ENCODE data around the gene LGMN.

Gene LGMN

GRCh38 chr14:92787554-92787953 lies 39.1 kb upstream of the LGMN start:
- Histone ChIP-seq H3K9me3 (ENCODE audit: insufficient read depth, low read length) (peaks cover 12% of the 10 kb centered on the region; the same call in 1 of the 2 replicates), H4K20me1 (ENCODE audit: low read depth, low read length) (no peaks in the 10 kb centered on the region), H3K9ac (ENCODE audit: low read length) (no peak overlapping the region), H3K4me3 (ENCODE audit: insufficient read depth, low read length, poor library complexity, severe bottlenecking) (no peak overlapping the region), H3K79me2 (ENCODE audit: insufficient read depth, low read length) (no peaks in the 10 kb centered on the region), H3K27me3 (ENCODE audit: low read length) (no peaks in the 10 kb centered on the region), H3F3A (ENCODE audit: insufficient read depth) (no peaks in the 10 kb centered on the region), H3K9me2 (replicated peaks; ENCODE audit: insufficient read depth, low read length) (no peaks in the 10 kb centered on the region), H2AFZ (ENCODE audit: low read depth, low read length, severe bottlenecking) (no peak overlapping the region), H3K27ac (ENCODE audit: low read depth, low read length) (no peak overlapping the region), H3K4me2 (ENCODE audit: low read depth, low read length, poor library complexity, severe bottlenecking) (no peak overlapping the region), H3K36me3 (ENCODE audit: low read length) (no peaks in the 10 kb centered on the region)
- TF ChIP-seq EZH2phosphoT487 (conservative IDR thresholded peaks at IDR 0.05; ENCODE audit: low read length) (no peak), CTCF (IDR thresholded peaks at IDR 0.05; ENCODE audit: insufficient read depth, low read length, poor library complexity, severe bottlenecking) (no peak)

- H4K20me1 ChIP-seq (ENCODE audit: low read depth, low read length), result no peaks in the 10 kb centered on the region
- TF ChIP-seq EZH2phosphoT487 (conservative IDR thresholded peaks at IDR 0.05; ENCODE audit: low read length), result no peak
- TF ChIP-seq CTCF (IDR thresholded peaks at IDR 0.05; ENCODE audit: insufficient read depth, low read length, poor library complexity, severe bottlenecking), result no peak
- H2AFZ ChIP-seq (ENCODE audit: low read depth, low read length, severe bottlenecking), result no peak overlapping the region
- no peak overlapping the region for H3K9ac ChIP-seq (ENCODE audit: low read length)
- no peaks in the 10 kb centered on the region for H3K79me2 ChIP-seq (ENCODE audit: insufficient read depth, low read length)
- H3K4me2 ChIP-seq (ENCODE audit: low read depth, low read length, poor library complexity, severe bottlenecking), result no peak overlapping the region
- no peak overlapping the region for H3K4me3 ChIP-seq (ENCODE audit: insufficient read depth, low read length, poor library complexity, severe bottlenecking)
- H3K27ac ChIP-seq (ENCODE audit: low read depth, low read length), result no peak overlapping the region
- H3F3A ChIP-seq (ENCODE audit: insufficient read depth), result no peaks in the 10 kb centered on the region
- no peaks in the 10 kb centered on the region for H3K9me2 ChIP-seq (replicated peaks; ENCODE audit: insufficient read depth, low read length)
- H3K9me3 ChIP-seq (ENCODE audit: insufficient read depth, low read length), result peaks cover 12% of the 10 kb centered on the region; the same call in 1 of the 2 replicates
- no peaks in the 10 kb centered on the region for H3K27me3 ChIP-seq (ENCODE audit: low read length)
- H3K36me3 ChIP-seq (ENCODE audit: low read length), result no peaks in the 10 kb centered on the region
These were observed 38.0 kb upstream of the LGMN start for GRCh38 chr14:92786427-92786756.

DNA sequence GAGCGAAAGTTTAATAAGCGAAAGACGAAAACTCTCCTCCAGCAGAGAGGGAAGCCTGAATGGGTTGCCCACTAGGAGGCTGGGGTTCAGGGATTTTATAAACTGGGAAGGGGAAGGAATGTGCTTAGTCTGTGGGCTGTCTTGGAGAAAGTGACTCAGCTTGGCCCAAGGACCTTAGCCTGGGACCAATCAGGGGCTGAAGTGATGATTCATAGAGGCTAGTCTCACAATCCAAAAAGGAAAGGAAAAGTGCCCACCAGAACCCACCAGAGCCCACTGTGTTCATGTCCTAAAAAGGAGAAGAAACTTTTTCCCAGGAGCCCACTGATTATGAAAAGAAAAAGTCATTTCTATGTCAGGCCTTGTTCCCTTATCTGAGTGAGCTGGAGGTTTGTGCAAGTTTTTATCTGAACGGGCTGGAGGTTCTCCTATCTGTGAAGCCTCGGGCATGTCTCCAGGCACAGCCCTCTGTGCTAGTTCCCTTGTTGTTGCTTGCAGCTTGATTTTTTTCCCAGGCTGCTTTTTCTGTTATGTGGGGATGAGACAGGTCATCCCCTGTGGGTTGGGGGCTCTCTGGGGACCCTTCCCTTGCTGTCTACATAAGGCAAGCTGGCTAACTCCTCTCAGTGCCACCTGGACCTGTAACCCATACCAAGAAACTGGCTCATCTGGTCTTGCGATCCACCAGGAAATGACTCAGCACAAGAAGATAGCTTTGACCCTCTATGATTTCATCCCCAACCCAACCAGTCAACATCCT lies 37.4 kb upstream of the LGMN start:
- Histone ChIP-seq H3K4me2 (ENCODE audit: low read depth, low read length, poor library complexity, severe bottlenecking) (no peak overlapping the region), H3K27ac (ENCODE audit: low read depth, low read length) (no peak overlapping the region), H3K9ac (ENCODE audit: low read length) (no peak overlapping the region)

More for the DNA sequence above, 37.4 kb upstream of the LGMN start:
- Histone ChIP-seq H3K79me2 (ENCODE audit: insufficient read depth, low read length) (no peaks in the 10 kb centered on the region), H3K36me3 (ENCODE audit: low read length) (no peaks in the 10 kb centered on the region), H3K9me2 (replicated peaks; ENCODE audit: insufficient read depth, low read length) (no peaks in the 10 kb centered on the region), H3K27me3 (ENCODE audit: low read length) (no peaks in the 10 kb centered on the region), H3K4me3 (ENCODE audit: insufficient read depth, low read length, poor library complexity, severe bottlenecking) (no peak overlapping the region), H3K9me3 (ENCODE audit: insufficient read depth, low read length) (peaks cover 12% of the 10 kb centered on the region; the same call in 1 of the 2 replicates), H2AFZ (ENCODE audit: low read depth, low read length, severe bottlenecking) (no peak overlapping the region), H3F3A (ENCODE audit: insufficient read depth) (no peaks in the 10 kb centered on the region), H4K20me1 (ENCODE audit: low read depth, low read length) (no peaks in the 10 kb centered on the region)
- TF ChIP-seq CTCF (IDR thresholded peaks at IDR 0.05; ENCODE audit: insufficient read depth, low read length, poor library complexity, severe bottlenecking), result no peak
- no peak for TF ChIP-seq EZH2phosphoT487 (conservative IDR thresholded peaks at IDR 0.05; ENCODE audit: low read length)
